Mucosa of gallbladder (tissue), 1 donor: Measurements from ENCODE around the gene ROCK2. TPM values are rescaled to one million over a fixed set of nuclear protein-coding genes. Genes with fewer than 3 reads are reported as not detected.
"Not testable (repeated sequence)": the region's sequence is repeated elsewhere in the genome, so short reads cannot be mapped to it uniquely, and the experiment has no call there.

Source experiments
- DNase-seq: peaks from one replicate; pipeline ENCODE4 v3.0.0-alpha.2; 2020; ENCODE audit warnings: low spot score
- total RNA-seq: library from RNA; stranded (reverse); gene quantifications from one replicate; pipeline ENCODE4 v1.2.1, GENCODE V29; 2021
- donor health status: DM: no; HTN: no; CAD: no.

The ROCK2 gene
- total RNA-seq, 1 donor from 2014 or later, result 42.2 TPM

GRCh38 chr2:11267931-11268330 lies 76.5 kb downstream of the ROCK2 start:
- DNase-seq, result no peak

GRCh38 chr2:11264818-11265217 lies 79.6 kb downstream of the ROCK2 start:
- no peak for DNase-seq

GRCh38 chr2:11264007-11264406 lies 80.4 kb downstream of the ROCK2 start:
- DNase-seq, result no peak

- DNase-seq, result no peak
These were observed 81.3 kb downstream of the ROCK2 start for GRCh38 chr2:11263177-11263576.

- not testable (repeated sequence) for DNase-seq
These were observed 82.0 kb downstream of the ROCK2 start for GRCh38 chr2:11262438-11262837.

- DNase-seq, result not testable (repeated sequence)
These were observed 82.9 kb downstream of the ROCK2 start for GRCh38 chr2:11261564-11261963.

- no peak for DNase-seq
These were observed 83.5 kb downstream of the ROCK2 start for GRCh38 chr2:11260979-11261378.

GRCh38 chr2:11257964-11258363 lies 86.5 kb downstream of the ROCK2 start:
- no peak for DNase-seq

- no peak for DNase-seq
These were observed 87.4 kb downstream of the ROCK2 start for GRCh38 chr2:11257078-11257477.

GRCh38 chr2:11256166-11256565 lies 88.3 kb downstream of the ROCK2 start:
- DNase-seq, result no peak

GRCh38 chr2:11254100-11254536 lies 90.3 kb downstream of the ROCK2 start:
- DNase-seq, result no peak

GRCh38 chr2:11252458-11252857 lies 92.0 kb downstream of the ROCK2 start:
- DNase-seq, result not testable (repeated sequence)

- DNase-seq, result no peak
These were observed 93.8 kb downstream of the ROCK2 start for GRCh38 chr2:11250400-11251196.

GRCh38 chr2:11245322-11245721 lies 99.1 kb downstream of the ROCK2 start:
- no peak for DNase-seq

- no peak for DNase-seq
These were observed 100.2 kb downstream of the ROCK2 start for GRCh38 chr2:11244091-11244826.

- DNase-seq, result no peak
These were observed 100.9 kb downstream of the ROCK2 start for GRCh38 chr2:11243512-11243911.

- DNase-seq, result no peak
These were observed 101.8 kb downstream of the ROCK2 start for GRCh38 chr2:11242542-11243174.

- DNase-seq, result no peak
These were observed 102.8 kb downstream of the ROCK2 start for GRCh38 chr2:11241412-11242203.

- DNase-seq, result no peak
These were observed 104.6 kb downstream of the ROCK2 start for GRCh38 chr2:11239666-11240462.

- DNase-seq, result no peak
These were observed 105.3 kb downstream of the ROCK2 start for GRCh38 chr2:11239147-11239546.

- DNase-seq, result no peak
These were observed 107.3 kb downstream of the ROCK2 start for GRCh38 chr2:11237122-11237521.
